Measurements from ENCODE around the gene CCL24. TPM values are rescaled to one million over a fixed set of nuclear protein-coding genes. Genes with fewer than 3 reads are reported as not detected.
A peak's percentile ranks its signal among the peaks of the same experiment; 100 is the strongest.

The CCL24 gene
- total RNA-seq, 4 donors from 2014 or later, result not detected

GRCh38 chr7:75804705-75805104 lies 8.9 kb downstream of the CCL24 start:
- no peak overlapping the region for H3K27ac ChIP-seq
- no peaks in the 10 kb centered on the region for H3K36me3 ChIP-seq
- H3K9me3 ChIP-seq, result peaks cover 0 to 13% (median 0%) of the 10 kb centered on the region in 3 donors
- in situ Hi-C loops (cut with MboI; ENCODE audit: low sequenced_read_pairs in 4 of 4), result no loop called here
- no peaks in the 10 kb centered on the region for H3K27me3 ChIP-seq
- TF ChIP-seq CTCF (IDR thresholded peaks at IDR 0.05 in 4 of 5, conservative IDR thresholded peaks at IDR 0.05 in 1 of 5) (no peak), POLR2A (IDR thresholded peaks at IDR 0.05) (no peak)
- DNase-seq (no peak), ATAC-seq (no peak)
- no peak overlapping the region for H3K4me3 ChIP-seq
- intact Hi-C loops (cut with DNase I; ENCODE audit: low total_unique reads), result no loop called here
- no peaks in the 10 kb centered on the region for H3K4me1 ChIP-seq

GRCh38 chr7:75804004-75804403 lies 9.6 kb downstream of the CCL24 start:
- H3K27ac ChIP-seq, result no peak overlapping the region
- intact Hi-C loops (cut with DNase I; ENCODE audit: low total_unique reads) (no loop called here), in situ Hi-C loops (cut with MboI; ENCODE audit: low sequenced_read_pairs in 4 of 4) (no loop called here)
- H3K9me3 ChIP-seq, result peaks cover 0 to 13% (median 0%) of the 10 kb centered on the region in 3 donors
- no peaks in the 10 kb centered on the region for H3K4me1 ChIP-seq
- TF ChIP-seq POLR2A (IDR thresholded peaks at IDR 0.05) (no peak), CTCF (IDR thresholded peaks at IDR 0.05 in 4 of 5, conservative IDR thresholded peaks at IDR 0.05 in 1 of 5) (no peak)
- no peaks in the 10 kb centered on the region for H3K27me3 ChIP-seq
- no peak for ATAC-seq
- H3K4me3 ChIP-seq, result no peak overlapping the region
- no peaks in the 10 kb centered on the region for H3K36me3 ChIP-seq
- DNase-seq, result no peak

GRCh38 chr7:75802552-75802821 lies 11.1 kb downstream of the CCL24 start:
- intact Hi-C loops (cut with DNase I; ENCODE audit: low total_unique reads) (no loop called here), in situ Hi-C loops (cut with MboI; ENCODE audit: low sequenced_read_pairs in 4 of 4) (no loop called here)
- no peaks in the 10 kb centered on the region for H3K36me3 ChIP-seq
- DNase-seq (no peak), ATAC-seq (no peak)
- H3K4me1 ChIP-seq, result no peaks in the 10 kb centered on the region
- H3K27me3 ChIP-seq, result no peaks in the 10 kb centered on the region
- H3K9me3 ChIP-seq, result peaks cover 0 to 12% (median 0%) of the 10 kb centered on the region in 3 donors
- no peak overlapping the region for H3K27ac ChIP-seq
- H3K4me3 ChIP-seq, result no peak overlapping the region
- no peak for TF ChIP-seq POLR2A (IDR thresholded peaks at IDR 0.05)
- no peak for TF ChIP-seq CTCF (IDR thresholded peaks at IDR 0.05 in 4 of 5, conservative IDR thresholded peaks at IDR 0.05 in 1 of 5)

- TF ChIP-seq POLR2A (IDR thresholded peaks at IDR 0.05), result no peak
- TF ChIP-seq CTCF (IDR thresholded peaks at IDR 0.05 in 4 of 5, conservative IDR thresholded peaks at IDR 0.05 in 1 of 5), result no peak
- Histone ChIP-seq H3K27me3 (no peaks in the 10 kb centered on the region), H3K4me3 (no peak overlapping the region), H3K27ac (no peak overlapping the region), H3K36me3 (no peaks in the 10 kb centered on the region), H3K9me3 (no peaks in the 10 kb centered on the region), H3K4me1 (no peaks in the 10 kb centered on the region)
- in situ Hi-C loops (cut with MboI; ENCODE audit: low sequenced_read_pairs in 4 of 4), result no loop called here
- ATAC-seq, result no peak
- intact Hi-C loops (cut with DNase I; ENCODE audit: low total_unique reads), result no loop called here
- no peak for DNase-seq
Measured at GRCh38 chr7:75798770-75799169, 14.8 kb downstream of the CCL24 start.

- ATAC-seq (no peak), DNase-seq (no peak)
- Histone ChIP-seq H3K27me3 (peaks cover 0 to 2% (median 0%) of the 10 kb centered on the region in 3 donors), H3K4me1 (peaks cover 0 to 9% of the 10 kb centered on the region in 2 donors), H3K27ac (peak overlapping the region in 2 of 4 donors; percentile 28 to 42), H3K36me3 (no peaks in the 10 kb centered on the region), H3K4me3 (no peak overlapping the region), H3K9me3 (no peaks in the 10 kb centered on the region)
- TF ChIP-seq POLR2A (IDR thresholded peaks at IDR 0.05) (no peak), CTCF (IDR thresholded peaks at IDR 0.05 in 4 of 5, conservative IDR thresholded peaks at IDR 0.05 in 1 of 5) (no peak)
- in situ Hi-C loops (cut with MboI; ENCODE audit: low sequenced_read_pairs in 4 of 4), result no loop called here
- intact Hi-C loops (cut with DNase I; ENCODE audit: low total_unique reads), result no loop called here
Measured at GRCh38 chr7:75796420-75796819, 17.2 kb downstream of the CCL24 start.

All from gastrocnemius medialis (tissue), 4 donors.